NCI-H2196 (cell line): ENCODE results near the gene LRMDA.
A peak's percentile ranks its signal among the peaks of the same experiment; 100 is the strongest.

Experiments
- DNase-seq: peaks from one replicate; lab custom pipeline; 2025; ENCODE audit not compliant: unreplicated experiment; lab: John Stamatoyannopoulos, UW

Gene LRMDA

DNA sequence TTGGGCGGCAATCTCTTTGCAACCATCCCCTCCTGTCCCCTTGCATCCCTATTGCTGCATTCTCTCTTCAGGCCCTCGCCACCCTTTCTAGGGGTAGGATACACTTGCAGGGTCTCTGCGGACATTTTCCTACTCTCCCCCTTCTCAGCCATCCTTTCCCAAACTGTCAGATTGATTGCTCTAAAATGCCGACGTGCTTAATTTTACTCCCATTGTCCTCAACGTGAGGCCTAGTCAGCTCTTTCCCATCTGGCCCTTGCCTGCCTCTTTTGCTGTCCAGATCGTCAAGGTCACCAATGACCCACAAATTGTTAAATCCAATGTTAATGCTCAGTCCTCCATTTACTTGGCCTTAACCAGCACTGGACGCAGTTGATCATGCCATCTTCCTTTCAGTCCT, 12.7 kb upstream of the LRMDA start:
- no peak for DNase-seq

DNA sequence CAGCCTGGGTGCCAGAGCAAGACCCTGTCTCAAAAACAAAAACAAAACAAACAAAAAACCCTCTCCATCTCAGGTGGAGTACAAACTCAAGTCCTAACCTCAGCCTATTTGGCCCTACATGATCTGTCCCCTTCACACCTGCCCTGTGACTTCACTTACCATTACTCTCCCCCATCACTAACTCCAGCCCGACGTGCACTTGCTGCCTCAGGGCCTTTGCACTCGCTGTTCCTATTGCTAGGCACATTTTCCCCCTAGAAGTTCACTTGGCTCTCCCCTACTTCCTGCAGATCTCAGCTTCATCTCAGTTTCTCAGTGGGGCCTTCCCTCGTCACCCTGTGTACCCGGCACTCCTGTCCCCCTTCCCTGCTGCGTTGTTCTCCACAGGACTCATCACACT, 8.5 kb upstream of the LRMDA start:
- no peak for DNase-seq

DNA sequence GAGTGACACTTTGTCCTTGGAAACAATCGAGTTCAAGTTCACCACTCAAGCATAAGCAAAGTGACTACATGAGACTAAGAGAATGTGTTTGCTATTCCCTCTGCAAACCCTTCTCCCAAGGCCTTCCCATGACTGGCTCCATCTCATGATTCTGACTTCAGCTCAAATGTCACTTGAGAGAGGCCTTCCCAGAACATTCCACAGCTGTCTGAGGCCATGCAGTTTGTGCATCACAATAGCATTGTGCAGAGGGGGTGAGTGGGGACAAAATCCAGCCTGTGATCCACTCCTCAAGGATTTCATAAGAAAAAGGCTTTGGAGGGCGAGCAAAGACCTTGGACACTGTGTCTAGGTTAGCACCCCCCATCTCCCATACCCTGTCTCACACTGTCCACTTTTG, 6.9 kb upstream of the LRMDA start:
- DNase-seq = no peak

DNA sequence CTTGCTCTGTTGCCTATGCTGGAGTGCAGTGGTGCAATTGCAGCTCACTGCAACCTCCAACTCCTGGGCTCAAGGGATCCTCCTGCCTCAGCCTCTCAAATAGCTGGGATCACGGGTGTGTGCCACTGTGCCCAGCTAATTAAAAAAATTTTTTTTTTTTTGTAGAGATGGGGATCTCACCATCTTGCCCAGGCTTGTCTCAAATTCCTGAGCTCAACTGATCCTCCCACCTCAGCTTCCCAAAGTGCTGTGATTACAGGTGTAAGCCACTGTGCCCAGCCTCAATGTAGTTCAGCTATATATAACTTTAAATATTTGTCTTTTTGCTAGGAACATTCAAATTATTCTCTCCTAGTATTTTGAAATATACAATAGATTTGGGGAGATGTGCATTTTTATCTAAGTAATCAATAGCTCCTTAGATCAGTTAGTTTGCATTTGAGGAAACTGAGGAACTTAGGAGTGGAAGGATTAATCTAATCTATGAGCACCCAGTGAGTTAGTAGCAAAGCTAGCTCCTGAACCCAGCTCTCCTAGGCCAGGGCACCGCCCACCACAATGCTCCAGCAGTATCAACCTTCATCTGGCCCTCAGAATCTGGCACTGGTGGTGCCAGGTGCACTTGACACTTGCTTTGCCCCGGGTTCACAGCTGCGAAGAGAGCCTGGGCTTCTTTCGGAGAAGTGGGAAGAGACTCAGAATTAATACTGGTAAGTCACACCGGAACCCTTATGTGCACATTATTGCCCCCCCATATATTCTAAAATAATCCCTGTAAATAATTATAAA, 5.9 kb upstream of the LRMDA start:
- no peak for DNase-seq

DNA sequence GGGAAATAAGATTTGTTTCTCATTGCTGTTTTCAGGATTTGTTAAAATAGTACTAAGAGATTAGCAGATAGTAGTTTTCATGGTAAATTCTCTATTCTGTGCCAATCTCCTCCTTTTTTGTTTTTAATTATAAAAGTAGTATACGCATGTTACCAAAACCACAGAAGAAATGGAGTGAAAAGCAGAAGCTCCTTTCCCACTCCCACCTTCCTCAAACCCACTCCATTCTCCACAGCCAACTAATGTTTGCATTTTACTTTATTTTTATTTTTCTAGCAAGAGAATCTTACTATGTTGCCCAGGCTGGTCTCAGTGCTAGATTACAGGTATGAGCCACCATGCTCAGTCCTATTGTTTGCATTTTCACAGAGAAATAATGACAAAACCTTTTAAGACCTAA, 4.5 kb upstream of the LRMDA start:
- DNase-seq = no peak

DNA sequence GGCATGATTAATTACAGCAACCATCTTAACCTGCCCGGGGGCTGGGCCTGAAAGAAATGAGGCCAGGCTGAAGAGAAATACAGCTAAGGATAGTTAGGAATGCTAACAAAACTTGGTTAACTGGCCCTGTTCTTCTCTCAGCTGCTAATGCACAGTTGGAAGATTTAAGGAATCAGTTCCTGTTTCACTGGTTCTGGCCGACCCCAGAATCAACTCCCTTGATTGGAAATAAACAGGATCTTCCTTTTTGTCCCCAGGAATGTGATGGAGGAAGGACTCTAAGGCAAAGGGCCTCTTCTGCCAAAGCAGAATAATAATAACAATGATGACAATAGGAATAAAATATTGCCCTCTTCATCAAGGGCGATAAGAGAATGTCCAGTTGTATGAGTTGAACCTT, 3.5 kb upstream of the LRMDA start:
- DNase-seq = no peak

DNA sequence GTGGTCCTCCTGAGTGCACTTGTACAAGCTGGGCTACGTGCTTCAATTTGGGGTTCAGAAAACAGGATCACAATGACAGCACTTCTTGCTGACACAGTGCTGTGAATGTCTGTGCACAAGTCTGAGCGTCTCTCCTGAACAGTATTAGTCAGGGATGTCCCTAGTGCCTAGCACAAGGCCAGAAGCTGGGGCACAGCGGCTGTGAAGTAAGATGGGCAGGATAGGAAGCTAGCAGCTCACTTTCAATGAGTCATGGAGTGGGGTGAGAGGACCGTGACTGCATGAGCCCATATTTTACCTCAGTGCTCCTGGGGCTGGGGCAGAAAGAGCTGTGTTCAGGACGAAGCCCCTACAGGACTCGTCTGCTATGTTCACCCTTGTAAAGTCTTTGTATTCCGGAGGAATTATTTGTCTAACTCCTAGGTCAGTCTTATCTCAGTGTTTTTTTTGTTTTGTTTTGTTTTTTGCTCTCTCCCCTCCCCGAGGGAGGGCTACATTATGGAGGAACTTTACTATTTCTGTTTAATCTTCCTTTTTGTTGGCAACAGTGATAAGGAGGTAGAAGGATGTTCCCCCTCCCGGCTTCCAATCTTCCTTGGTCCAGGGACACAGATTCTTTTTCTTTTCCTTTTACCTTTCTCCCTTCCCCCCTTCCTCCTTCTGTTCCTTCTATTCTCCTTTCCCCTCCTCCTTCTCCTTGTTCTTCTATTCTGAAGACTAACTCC, 2.8 kb upstream of the LRMDA start:
- no peak for DNase-seq

DNA sequence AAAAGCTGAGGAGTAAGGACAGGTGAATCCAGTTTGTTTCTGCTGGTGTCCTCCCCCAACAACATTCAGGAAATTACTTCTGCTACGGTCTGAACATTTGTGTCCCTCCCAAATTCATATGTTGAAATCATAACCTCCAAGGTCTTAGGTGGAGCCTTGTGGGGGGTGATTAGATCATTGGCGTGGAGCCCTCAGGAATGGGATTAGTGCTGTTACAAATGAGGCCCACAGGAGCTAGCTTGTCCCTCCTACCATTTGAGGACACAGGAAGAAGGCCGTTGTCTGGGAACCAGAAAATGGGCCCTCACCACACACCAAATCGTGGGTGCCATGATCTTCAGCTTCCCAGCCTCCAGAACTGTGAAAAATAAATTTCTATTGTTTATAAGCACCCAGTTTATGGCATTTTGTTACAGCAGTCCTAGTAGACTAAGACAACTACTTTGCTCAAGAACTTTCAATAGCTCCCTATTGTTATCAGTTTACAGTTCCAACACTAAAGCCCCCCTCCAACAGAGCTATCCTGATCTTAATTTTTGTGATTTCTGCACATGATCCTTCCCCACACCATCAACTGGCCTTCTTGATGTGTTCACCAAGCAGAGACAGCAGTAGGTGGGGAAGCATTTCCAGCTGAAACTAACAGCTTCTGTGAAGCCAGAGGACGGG, 2.1 kb upstream of the LRMDA start:
- no peak for DNase-seq

DNA sequence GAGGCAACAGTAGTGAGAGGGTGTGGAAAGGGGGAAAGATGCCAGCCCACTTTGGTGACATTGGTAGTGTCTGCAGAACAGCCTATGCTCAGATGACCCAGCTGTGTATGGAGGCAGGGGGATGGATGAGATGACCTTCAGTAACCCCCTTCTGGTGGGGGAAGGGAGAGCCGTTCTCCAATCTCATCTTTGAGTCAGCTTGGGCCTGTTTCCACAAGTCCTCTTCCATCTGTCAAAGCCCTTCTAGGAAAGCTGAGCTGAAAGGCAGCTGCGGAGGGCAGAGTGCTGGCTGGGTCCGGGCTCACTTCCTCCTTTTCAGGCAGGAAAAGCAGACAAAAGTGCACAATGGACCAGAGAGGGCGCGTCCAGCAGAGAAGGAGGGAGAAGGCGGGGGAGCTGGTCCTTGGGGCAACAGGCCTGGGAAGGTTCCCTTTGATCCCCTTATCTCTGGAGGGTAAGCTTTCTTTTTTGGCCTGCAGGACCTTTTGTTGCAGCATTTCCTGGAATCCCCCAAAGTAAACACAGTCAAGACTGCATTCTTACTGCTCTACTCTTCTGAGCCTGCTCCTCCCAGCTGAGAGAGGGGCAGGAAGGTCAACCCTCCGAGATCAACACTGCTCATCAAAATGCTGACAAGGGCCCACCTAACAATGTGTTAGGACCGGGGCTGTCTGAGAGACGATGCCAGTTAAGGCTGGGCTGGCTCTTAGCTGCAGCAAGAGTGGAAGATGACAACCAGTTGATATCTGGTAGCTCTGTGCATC, 1.2 kb upstream of the LRMDA start:
- DNase-seq = peak; percentile 60

DNA sequence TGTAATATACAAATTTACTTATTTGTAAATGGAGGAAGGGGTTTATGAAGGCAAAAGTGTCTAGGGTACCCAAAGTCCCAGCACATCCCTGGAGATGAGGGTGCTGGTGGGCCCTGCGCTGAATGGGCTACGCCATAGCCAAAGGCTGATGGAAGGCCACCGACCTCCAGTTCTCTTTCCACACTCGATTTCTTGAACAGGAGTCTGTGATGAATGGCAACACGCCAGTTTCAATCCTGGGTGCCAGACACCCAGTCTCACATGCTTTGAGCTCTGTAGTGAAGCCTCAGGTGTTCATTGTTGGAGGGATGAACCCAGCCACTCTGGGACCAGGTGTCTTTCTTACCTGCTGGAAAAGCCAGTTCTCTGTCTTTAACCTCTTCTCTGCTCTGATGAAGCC, 752 bp downstream of the LRMDA start:
- no peak for DNase-seq

DNA sequence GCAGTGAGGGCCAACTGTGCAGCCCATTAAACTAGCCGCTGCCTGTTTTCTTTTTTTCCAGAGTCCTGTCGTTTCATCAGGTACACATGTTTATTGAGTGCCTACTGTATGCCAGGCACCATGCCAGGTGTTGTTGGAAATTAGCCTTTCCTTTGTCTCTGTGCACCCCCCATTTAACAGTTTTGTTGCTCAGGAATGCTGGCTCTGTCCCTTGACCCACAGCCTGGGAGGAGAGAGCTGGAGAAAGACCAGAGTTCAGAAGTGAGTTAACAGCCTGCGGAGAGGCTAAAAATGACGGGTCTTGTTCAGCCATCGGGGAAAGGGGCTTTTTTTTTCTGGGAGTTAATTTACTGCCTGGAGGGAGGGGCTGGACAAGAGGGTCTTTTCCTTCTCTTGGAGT, 1.3 kb downstream of the LRMDA start:
- no peak for DNase-seq

DNA sequence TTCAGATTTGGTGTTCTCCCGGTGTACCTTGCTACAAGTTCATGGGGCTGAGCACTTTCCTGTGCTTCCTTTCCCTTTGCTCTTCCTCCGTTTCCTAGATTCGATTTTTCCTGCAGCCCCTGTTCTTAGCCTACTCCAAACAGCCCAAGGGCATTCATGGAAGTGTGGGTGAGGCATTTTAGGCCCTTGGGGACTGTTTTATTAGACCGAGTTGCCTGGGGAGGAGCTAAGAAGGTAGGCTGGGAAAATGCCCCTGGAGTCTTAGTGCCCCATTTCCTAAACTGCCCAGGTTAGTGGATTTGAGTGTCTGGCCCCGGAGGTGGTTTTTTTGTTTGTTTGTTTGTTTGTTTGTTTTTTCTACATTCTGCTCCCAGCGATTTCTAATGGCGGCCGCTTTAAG, 1.8 kb downstream of the LRMDA start:
- no peak for DNase-seq

DNA sequence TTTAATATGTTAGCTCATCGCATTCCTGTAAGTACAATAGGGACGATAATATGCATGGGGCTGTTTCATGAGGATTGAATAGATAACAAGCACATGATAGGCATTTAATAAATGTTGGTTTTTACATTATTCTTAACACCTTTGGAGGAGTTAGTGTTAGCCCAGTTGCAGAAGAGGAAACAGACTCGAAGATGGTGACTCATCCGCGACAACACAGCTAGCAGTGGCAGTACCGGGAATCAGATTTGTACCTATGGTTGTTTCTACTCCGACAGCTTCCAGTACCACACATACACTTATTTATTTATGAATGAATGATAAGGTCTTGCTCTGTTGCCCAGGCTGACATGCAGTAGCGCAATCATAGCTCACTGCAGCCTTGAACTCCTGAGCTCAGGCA, 2.9 kb downstream of the LRMDA start:
- DNase-seq = no peak

DNA sequence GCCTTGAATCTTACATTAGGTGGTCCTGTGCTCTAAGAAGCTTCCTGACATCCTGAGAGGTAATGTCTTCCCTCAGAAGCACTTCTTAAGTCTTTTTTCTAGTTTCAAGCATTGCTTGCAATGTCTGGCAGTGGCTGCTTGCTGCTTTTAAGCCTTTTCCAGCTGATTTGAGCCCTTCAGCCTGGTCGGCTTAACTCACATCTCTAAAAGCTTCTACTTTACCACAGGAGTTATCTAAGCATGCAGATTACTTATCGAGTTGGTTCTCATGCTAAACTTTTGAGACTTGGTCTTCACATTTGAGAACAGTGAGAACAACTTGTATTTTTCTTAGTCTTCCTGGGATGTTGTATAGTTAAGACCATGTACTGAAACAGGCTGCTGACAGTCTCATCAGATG, 3.9 kb downstream of the LRMDA start:
- no peak for DNase-seq

DNA sequence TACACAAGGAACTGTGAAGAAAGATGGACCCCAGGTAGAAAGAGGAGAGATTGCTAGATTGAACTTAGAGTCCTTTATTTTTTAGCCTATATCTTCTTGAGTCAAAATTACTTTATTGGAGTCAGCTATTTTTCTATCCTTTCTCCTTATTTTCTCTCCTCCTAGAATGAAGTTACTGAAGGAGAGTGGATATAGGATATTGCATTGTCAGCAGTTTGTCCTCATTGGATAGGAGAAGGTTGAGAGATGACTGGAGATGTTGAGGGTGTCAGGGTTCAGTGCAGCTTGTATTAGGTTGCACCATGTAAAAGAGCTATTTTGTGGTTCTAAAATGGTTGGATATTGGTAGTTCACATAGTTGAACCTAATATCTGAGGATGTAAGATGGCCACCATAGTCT, 5.5 kb downstream of the LRMDA start:
- DNase-seq = no peak

DNA sequence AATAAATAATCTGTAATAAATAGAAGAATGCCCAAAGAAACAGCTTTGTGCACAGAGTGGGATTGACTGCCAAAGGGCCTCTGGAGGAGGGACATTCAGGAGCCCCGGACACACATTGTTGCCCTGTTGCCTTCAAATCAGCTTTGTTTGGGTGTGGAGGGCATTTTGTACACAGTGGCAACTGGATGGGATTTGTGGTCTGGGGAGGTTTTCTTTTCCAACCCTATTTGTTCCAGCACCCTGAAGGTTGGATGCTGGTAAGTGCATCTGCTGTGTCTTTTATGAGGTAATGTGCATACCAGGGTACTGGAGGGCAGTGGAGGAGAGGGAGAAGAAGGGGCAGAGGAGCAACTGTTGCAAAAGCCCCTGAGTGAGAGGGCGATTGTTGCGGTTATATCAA, 6.3 kb downstream of the LRMDA start:
- no peak for DNase-seq

DNA sequence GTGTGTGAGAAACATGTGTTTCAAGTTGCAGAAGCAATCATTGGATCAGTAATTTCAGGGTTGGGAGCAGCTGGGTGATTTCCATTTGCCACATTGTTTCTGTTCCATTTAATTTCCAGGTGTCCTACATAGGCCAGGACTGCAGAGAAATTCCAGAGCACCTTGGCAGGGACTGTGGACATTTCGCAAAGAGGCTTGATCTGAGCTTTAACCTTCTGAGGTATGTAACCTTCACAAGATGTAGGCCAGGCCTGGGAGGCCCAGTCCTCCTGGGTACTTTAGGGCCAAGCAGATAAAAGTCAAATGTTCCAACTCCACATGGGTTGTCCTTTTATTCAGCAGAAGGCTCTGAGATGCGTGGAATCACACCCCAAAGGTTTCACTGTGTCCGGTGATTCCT, 6.9 kb downstream of the LRMDA start:
- no peak for DNase-seq

DNA sequence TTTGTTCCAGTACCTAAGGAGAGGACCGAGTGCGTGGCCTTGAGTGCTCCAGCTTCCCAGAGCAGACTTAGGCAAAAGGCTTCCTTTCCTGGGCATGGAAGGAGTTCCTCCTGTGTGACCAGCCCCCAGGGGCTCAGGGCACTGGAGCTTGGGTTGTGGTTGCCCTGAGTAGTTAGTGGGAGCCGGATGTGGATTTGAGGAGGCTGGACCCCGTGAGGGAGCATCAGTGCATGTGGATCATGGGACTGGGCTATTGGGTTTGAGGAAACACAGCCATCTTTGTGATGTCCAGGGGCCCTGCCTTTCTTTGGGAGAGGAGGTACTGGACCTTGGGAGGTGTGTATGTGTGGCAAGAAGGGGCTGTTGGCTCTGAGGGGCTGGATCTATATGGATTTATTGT, 8.4 kb downstream of the LRMDA start:
- no peak for DNase-seq

DNA sequence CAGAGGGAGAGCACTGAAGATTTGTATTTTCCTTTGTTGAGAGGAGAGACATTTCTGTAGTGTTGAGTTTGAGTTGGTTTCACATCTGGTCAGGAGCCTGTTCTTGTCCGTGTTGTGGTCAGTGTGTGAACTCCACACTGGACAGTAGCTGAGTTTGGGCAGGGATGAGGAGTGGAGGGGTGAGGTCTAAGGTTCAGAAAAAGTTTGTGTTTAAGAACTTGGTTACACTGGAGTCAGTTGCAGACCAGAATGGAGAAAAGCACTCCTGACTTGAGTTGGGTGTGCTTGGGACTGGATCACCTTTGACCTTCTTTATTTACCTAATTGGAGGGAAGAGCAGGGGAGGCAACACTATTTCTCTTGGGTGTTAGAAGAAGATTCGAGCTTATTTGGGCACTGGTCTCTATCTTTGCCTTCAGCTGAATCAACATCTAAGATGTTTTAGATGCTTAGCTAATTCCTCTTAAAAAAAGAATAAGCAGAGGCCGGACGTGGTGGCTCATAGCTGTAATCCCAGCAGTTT, 8.9 kb downstream of the LRMDA start:
- no peak for DNase-seq

DNA sequence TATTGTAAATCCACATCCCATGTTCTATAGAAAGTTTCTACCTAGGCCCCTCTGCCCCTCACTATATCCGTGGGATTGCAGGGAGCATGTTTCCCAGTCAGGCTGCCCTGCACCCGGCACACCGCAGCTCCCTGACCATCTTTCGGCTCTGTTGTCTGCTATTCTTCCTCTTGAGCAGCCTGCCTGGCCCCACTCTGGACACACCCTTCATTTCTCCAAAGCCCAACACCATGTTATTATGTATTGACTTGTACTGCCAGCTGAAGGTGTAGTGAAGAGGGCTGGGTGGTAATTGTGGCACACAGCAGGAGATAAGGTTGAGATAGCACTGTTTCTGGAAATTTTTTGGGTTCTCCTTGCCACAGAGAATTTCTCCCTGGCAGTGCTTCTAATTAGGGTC, 9.8 kb downstream of the LRMDA start:
- no peak for DNase-seq

DNA sequence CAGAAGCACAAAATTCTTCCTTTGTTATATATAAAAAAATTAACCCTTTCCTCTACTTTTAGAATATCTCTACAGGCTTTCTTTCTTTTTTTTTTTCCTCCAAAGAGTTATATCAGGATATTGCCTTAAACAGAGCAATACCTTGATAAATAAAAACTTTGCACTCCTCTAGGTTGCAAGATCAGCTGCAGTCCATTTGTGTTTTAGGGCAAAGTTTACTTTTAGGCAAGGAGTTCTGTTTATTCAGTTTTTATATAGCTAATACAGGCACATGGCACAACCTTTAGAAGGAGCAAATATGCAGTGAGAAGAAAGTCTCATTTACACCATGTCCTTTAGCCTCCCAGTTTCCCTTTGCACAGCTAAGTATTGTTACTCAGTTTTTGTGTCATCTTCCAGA, 10.3 kb downstream of the LRMDA start:
- no peak for DNase-seq
